CD4-positive, alpha-beta T cell treated with Interleukin-1 beta for 1 hour (primary cell): Measurements from ENCODE around the gene SMYD3.

ENCODE experiments used
- DNase-seq, 2 donors: peaks; one replicate each; pipeline ENCODE4 v3.0.0-alpha.2; 2020 to 2022

Gene SMYD3

DNA sequence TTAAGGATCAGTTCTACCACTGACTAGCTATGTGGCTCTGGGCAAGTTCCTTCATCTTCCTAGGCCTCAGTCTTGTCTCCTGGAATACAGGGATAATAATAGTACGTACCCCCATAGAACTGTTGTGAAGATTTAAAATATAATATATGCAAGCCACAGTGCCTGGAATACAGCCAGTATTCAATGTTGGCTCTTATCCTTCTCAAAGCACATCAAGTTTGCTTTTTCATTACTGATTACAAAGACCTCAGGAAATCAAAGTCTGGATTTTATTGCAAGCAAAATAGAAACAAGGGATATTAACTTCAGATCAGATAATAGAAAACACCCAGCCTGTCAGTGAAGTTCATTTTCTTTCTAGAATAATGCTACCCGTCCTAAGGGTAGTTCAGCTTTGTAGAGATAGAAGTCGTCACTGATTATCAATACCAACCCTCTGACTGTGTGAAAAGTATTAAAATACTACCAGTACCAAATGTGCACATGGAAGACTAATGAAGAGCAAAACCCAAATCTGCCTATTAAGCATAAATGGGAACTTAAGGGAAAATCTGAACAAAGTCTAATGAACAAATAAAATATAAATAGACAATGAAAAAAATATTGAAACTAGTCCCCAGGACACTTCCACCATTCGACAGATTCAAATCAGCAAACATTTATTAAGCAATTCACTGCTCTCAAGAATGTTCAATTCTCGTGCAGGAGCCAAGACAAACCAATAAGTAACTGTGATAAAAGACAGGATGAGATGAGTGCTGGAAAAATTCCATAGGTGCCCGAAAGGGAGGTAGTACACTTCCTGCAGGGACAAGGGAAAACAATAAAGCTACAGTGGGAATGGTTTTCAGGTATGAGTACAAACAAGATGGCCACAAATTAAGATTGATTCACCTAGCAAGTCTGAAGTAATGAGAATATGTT, 206.2 kb downstream of the SMYD3 start:
- DNase-seq = no peak

DNA sequence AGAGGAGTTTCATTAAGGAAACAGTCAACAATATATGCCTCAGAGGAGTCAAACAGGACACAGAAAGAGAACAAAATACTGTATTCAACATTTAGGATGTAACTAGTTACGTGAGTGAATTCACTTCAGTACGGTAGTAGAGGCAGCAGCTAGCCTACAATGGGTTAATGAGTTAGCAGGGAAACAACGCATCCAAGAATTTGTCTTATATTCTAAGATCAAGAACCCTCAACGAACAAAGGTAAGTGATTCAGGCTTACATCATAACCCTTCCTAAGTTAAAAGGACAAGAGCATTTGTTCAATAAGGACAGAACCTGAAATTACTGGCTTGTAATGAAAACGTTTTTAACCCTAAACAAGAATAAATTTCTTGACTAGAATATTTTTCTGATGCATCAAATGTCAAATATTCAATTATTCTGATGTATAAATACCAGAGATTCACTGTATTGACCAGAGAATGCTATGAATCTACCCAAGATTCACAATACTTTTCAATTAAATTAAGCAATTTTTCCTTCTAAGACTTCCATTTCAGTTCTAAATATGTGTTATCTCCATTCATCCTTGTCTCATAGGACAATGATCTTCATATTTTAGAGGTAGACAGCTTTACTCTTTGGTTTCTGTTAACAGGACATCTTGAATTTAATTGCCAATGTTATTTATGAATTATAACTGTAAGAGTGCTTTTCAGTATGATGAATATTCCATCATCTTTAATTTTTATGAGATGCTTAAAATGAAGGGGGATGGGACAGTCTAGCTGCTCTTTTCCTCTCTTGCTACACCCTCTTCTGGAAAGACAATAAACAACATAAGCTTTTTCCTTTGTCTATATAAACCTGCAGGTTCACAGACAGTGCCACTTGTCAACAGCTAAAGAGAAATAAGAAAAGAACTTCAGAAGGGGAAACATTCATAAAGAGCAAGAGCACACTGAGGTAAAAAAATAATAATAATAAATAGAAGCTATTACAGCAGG, 209.5 kb downstream of the SMYD3 start:
- no peak for DNase-seq

DNA sequence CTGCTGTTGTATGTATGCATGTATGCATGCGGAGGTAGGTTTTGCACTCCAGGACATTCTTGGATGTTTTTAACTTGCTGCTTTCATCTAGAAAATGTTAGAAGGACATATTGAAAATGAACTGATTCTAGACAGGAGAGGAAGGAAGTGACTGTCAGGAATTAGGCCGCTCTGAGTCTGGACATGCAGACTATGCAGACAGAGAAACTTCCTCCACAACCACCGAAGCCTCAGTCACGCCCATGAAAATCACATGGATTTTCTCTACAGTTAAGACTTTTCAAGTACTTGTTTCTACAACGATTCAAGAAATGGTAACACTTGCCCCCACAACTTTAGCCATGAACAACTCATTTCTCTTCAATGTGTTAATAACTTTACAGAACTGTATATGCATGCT, 211.1 kb downstream of the SMYD3 start:
- DNase-seq = no peak

DNA sequence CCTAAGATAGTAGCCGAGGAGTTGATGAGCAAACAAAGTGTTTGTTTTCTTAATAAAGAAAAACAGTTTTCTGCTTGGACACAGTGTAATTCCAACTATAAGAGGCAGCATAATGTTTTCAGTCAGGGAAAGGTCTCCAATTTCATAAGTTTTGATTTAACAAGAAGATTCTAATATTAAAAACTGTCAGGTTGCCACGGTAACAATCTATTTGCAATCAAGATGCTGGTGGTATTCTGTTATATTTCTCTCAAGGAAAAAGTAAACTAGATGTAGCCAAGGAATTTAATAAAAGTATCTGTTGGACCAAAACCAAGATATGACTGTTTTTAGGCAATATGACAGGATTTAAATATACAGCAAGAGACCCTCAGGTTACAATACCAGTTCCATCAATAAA, 211.7 kb downstream of the SMYD3 start:
- DNase-seq = no peak

DNA sequence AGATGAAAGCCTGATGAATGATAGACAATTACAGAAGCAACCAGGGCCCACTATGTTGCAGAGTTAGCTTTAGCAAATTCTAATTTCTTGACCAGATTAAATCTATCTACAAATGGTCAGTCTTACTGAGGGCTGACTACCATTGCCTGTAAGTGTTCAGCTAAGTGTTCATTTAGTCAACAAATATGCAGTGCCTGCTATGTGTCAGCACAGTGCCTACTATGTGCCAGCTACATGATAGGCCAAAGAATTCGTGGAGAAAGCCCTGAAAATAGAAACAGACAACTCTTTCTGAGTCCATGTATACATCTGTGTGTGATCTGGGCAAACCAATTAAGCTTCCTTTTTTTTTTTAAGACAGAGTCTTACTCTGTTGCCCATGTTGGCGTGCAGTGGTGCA, 212.8 kb downstream of the SMYD3 start:
- DNase-seq = no peak

DNA sequence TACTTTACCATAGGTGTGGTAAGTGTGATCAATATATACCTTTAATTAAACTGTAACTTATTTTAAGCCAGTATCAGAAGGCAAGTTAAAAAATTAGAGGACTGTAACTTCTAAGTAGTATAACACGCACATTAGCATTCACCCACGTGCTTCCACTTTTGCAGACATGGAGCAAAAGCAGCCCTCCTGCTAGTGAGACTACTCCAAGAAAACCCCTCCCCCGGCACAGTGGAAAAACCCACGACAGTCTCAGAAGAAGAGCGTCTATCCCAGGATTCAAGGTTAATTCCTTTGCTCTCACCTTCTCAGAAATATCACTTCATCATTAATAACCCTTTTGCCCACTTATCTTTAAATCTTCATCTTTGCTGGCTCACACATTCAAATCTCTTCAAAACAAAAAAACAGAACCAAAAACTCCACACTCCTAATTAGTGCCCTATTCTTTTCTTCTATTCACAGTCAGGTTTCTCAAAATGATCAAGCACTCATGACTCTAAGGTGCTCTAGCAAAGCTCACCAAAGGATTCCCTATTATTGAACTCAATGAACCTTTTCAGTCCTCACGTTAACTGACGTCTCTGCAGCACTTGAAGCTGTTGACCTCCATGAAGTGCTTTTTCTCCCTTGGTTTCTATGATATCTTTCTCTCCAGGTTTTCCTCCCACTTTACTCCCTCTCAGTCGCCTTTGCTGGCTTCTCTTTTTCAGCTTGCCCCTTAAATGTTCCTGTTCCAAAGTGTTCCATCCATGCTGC, 213.5 kb downstream of the SMYD3 start:
- DNase-seq = no peak

DNA sequence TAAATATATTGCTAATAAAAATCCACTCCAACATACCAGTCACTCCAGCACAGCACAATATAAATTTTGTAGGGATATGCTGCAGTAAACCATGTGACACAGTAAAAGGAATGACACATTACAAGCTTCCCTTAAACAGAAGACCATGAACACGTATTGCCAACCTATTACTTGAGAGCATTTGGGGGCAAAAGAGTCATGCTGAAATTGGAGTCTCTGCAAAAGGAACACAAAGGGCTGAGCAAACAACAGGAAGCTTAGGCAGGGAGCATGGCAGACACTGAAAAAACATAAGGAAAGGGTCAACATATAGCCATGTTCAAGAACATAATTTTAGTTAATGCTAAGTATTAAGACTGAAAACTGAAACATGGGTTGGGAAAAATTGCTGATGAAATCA, 214.5 kb downstream of the SMYD3 start:
- no peak for DNase-seq

DNA sequence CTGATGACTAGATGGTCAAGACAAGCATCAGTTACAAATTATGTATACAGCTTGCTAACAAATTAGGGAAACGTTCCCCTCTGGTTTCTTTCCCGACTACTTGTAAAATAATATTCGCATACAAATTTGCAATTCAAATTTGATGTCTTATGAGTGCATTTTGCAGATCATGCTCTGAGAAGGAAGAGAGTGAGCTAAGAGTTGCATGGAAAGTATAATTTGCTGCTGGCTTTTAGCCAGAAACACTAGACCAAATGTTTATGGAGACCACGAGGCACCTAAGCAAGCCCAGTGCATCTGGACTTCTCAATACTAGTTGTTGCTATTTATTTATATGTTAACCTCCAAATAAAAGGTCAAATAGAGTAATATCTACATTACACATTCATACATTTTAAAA, 216.0 kb downstream of the SMYD3 start:
- DNase-seq = no peak

DNA sequence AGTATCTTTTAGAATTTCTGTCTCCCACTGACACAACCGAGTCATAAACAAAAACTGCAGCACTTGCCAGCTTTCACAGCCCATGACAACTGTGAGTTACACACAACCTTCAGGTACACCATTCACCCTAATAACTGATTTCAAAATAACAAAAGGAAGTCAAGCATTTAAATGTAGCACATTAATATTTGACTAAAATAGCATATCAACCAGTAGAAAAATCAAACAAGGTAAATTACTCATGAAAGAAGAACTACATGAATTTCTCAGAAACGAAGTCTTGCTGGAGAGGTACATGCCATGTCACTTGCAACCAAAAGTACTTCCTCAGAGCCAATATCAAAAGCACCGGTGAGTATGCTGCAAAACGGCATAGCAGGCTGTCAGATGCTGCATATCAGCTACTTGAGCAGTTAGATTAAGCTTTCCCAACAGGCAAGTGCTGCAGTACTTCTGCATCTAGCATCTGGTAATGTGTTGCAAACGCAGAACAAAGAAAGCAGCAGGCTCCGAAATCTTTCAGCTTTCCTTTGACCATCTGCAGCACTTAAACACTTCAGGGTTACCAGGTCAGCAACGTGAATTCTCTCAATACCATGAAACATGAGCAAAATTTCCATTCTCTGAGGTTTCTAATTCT, 223.2 kb downstream of the SMYD3 start:
- DNase-seq = no peak

DNA sequence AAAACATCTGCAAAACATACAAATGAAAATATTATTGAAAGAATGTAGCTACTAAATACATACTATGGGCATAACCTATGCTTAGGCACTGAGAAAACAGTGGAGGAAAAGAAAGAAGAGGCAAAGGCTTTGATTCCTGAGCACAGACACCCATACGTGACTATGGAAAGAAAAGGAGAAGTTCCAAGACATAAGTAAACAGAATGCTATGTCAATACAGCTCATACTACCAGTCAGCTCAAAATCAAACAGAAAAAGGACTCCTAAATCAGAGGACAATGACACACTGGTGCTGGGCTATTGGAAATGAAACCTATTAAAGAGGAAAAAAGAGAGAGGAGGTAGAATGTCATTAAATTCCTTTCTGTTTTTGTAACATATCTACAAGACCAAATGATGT, 225.4 kb downstream of the SMYD3 start:
- no peak for DNase-seq

DNA sequence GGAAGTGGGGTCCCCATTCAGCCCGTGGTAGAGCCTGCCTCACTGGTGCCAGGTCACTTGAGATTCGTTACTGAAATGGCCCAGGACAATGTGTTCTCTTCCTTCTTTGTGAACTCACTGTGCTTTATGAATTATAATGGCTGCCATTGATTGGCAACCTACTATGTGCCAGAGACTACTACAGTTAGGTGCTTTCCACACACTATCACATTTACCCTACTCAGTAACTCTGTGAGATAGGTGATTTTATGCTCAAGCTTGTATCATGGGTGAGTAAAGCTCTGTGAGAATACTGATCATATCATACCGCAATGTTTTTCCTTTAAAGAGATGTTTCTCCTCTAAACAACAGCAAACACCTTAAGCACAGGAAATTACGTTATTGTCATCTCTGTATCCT, 225.9 kb downstream of the SMYD3 start:
- DNase-seq = no peak

DNA sequence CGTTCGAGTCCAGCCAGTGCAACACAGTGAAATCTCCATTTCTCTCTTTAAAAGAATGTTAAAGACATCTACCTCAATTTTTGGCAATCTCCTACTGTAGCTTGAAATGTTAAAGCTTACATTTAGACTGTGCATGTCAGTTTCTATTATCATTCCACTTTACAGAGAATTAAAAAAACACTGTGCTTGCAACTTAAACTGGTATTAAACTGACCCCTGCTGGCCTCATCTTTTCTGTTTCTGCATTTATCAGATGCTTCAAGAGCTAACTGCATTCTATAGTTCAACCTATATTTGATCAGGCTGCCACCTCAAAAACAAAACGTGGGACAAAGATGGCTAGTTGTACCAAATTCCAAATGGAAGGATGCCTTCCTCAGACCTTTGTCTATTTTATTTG, 226.5 kb downstream of the SMYD3 start:
- no peak for DNase-seq

DNA sequence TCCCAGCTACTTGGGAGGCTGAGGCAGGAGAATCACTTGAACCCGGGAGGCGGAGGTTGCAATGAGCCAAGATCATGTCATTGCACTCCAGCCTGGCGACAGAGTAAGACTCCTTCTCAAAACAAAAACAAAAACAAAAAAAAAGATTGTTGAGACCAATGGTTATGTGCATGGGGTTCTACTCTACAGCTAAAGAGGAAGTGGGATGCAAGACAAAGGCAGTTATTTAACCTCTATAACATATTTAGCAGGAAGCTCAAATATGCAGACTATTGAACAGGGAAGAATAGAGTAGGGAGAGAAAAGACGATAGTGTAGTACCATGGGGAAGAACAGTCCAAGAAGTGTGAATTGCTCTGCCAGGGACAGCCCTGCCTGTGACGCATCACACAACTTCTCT, 227.7 kb downstream of the SMYD3 start:
- DNase-seq = no peak

DNA sequence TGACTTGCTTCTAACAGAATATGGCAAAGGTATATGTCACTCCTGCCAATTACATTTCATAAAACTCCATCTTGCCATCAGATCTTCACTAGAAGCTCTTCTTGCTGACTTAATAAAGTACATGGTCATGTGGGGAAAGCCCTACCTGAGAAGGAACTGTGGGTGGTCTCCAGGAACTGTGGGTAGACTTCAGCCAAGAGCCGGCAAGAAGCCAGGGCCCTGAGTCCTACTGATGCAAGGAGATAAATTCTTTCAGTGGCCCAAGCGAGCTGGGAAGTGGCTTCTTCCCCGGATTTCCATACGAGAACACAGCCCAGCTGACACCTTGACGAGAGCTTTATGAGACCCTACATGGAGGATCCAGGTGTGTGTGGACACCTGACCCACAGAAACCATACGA, 228.7 kb downstream of the SMYD3 start:
- no peak for DNase-seq

DNA sequence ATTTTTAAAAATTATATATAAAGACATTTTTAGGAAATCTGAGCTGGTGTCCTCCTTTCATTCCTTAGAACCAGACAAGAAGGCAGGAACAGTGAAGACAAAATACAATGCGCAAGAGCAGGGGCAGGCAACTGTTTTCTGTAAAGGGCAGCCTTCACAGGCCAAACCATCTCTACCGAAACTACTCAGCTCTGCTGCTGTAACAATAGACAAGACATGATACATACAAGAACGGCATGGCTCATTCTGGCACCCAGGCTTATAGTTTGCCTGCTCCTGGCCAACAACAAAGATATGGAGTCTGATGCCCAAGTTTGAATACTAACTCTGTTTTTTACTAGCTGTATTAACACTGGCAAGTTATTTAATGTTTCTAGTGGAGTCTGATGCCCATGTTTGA, 232.0 kb downstream of the SMYD3 start:
- no peak for DNase-seq

DNA sequence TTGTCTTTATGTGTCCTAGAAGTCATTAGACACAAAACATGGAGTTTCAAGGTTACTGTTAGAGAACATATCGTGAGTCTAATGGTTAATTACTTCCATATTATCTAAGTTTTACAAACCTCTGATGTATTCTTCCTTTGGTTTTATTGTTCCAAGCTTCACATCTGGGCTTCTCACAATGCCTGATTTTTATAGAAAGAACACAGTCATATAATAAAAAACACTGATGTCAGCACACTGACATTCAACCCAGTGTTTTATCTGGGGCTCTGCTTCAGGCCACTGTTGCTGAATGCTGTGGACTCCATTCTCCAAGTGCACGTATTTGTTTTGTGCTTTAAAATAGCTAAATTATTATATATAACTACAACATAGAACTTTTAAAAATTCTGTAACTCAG, 232.9 kb downstream of the SMYD3 start:
- no peak for DNase-seq

DNA sequence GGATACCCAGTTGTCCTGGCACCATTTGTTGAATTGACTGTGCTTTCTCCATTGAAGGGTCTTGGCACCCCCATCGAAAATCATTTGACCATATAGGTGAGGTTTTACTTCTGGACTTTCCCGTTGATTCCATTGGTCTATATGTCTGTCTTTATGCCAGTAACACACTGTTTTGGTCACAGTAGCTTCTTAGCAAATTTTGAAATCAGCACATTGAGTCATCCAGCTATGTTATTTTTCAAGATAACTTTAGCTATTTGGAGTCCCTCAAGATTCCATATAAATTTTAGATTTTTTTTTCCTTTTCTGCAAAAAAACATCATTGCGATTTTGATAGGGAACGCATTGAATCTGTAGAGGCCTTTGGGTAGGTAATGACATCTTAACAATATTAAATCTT, 235.6 kb downstream of the SMYD3 start:
- no peak for DNase-seq

DNA sequence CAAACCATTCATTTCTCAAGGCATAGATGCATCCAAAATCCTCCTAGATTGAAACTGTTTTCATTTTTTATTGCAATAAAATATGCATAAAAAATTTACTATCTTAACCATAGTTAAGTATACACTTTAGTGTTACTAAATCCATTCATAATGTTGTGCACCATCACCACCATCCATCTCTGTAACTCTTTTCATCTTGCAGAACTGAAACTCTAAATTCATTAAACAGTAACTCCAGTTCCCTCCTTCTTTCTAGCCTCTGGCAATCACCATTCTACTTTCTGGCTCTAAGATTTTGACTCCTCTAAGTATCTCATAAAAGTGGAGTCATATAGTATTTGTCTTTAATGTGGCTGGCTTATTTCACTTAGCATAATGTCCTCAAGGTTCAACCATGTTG, 236.8 kb downstream of the SMYD3 start:
- DNase-seq = no peak

DNA sequence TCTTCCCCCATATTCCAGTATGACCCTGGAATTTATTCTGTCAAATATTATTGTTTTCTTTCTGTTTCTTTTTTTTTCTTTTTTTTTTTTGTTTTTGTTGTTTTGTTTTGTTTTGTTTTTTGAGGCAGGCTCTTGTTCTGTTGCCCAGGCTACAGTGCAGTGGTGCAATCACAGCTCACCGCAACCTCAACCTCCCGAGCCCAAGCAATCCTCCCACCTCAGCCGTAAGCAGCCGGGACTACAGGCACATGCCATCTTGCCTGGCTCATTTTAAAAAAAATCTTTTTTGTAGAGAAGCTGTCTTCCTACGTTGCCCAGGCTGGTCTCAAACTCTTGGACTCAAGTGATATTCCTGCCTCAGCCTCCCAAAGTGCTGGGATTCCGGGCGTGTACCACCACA, 237.6 kb downstream of the SMYD3 start:
- no peak for DNase-seq

DNA sequence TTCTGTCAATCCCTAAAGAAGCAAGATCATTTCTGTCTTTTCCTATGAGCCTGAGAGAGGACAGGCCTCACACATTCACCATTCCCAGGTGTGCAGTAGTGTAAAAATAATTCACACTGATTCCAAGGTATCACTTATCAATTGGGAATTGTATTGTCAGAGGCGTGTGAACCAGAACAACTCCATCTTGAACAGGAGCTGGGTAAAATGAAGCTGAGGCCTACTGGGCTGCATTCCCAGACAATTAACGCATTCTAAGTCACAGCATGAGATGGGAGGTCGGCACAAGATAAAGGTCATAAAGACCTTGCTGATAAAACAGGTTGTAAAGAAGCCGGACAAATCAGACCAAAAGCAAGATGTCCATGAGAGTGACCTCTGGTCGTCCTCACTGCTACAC, 239.2 kb downstream of the SMYD3 start:
- no peak for DNase-seq

DNA sequence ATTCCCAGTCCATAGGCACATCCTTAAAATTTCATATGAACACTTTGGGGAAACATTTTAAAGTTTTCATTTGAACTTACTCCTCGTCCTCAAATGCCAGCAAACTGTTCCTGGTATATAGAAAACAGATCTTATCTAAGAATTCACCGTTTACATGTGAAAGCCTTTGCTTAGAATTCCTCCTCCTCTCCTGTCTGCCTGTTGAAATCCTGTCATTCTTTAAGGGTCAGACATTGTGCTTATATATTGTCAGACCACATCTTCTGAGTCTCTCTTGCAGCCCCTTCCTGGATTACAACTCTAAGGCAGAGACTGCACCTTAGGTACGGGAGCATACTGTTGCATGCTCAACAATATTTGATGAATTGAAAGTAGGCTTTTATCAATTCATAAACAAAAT, 239.7 kb downstream of the SMYD3 start:
- DNase-seq = no peak

DNA sequence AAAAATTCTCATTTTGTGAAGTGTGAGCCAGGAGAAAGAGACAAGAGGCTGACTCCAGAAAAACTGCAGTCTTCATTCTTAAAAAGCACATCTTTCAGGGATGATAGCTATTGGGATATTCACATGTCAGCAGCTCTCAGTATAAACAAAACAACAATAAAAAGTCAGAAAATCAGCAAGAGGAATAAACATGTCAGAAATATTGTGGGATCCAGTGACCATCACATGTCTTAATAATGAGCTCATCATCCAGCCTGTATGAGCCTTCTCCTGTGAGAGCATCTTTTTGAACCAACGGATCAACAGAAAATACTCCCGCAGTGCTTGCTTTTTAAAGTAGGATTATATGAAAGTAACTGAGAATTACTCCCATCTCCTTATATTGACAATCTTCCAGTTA, 241.6 kb downstream of the SMYD3 start:
- DNase-seq = no peak

DNA sequence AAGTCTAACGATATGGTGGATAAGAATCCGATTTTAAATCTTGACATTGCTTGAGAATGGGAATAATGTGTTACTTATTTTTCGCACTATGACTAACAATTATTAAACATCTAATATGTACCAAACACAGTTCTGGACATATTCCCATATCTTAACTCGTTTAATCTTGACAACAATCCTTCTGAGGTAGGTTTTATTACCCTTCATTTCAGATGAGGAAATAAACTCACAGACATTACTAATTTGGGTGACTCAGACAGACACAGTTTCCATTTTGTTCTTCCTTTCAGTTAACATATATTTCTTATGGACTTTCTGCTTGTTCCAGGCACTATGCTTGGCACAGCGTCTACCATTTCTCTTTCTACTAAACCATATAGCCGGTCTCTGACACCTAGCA, 244.8 kb downstream of the SMYD3 start:
- no peak for DNase-seq
